ENCODE measurements around the gene VASP.

The VASP gene

GRCh38 chr19:45571457-45572220, 64.4 kb downstream of the VASP start:
- H3K27ac ChIP-seq = no peak overlapping the region
- no peaks in the 10 kb centered on the region; the same call in none of the 2 replicates for H3K36me3 ChIP-seq
- no peak for TF ChIP-seq CTCF (IDR thresholded peaks at IDR 0.05; ENCODE audit: low read depth, low read length)
- H3K4me3 ChIP-seq (ENCODE audit: low read depth, low read length) = no peak overlapping the region
- no peaks in the 10 kb centered on the region for H3K27me3 ChIP-seq (ENCODE audit: insufficient read depth, low read depth, severe bottlenecking)
- no peaks in the 10 kb centered on the region for H3K9me3 ChIP-seq (ENCODE audit: severe bottlenecking)
- no peak for DNase-seq

- H3K9me3 ChIP-seq (ENCODE audit: severe bottlenecking) = no peaks in the 10 kb centered on the region
- no peak overlapping the region for H3K4me3 ChIP-seq (ENCODE audit: low read depth, low read length)
- TF ChIP-seq CTCF (IDR thresholded peaks at IDR 0.05; ENCODE audit: low read depth, low read length) = no peak
- no peak for DNase-seq
- no peak overlapping the region for H3K27ac ChIP-seq
- no peaks in the 10 kb centered on the region; the same call in none of the 2 replicates for H3K36me3 ChIP-seq
- H3K27me3 ChIP-seq (ENCODE audit: insufficient read depth, low read depth, severe bottlenecking) = no peaks in the 10 kb centered on the region
These were observed 67.2 kb downstream of the VASP start for GRCh38 chr19:45574526-45574925.

- no peak for DNase-seq
- TF ChIP-seq CTCF (IDR thresholded peaks at IDR 0.05; ENCODE audit: low read depth, low read length) = no peak
- Histone ChIP-seq H3K36me3 (no peaks in the 10 kb centered on the region; the same call in none of the 2 replicates), H3K27ac (no peak overlapping the region), H3K4me3 (ENCODE audit: low read depth, low read length) (no peak overlapping the region), H3K27me3 (ENCODE audit: insufficient read depth, low read depth, severe bottlenecking) (no peaks in the 10 kb centered on the region), H3K9me3 (ENCODE audit: severe bottlenecking) (no peaks in the 10 kb centered on the region)
These were observed 67.9 kb downstream of the VASP start for GRCh38 chr19:45575216-45575615.

All from WERI-Rb-1 (cell line).